ENCODE measurements around the gene MKNK2. TPM values are rescaled to one million over a fixed set of nuclear protein-coding genes. Genes with fewer than 3 reads are reported as not detected.

The MKNK2 gene
- total and polyA plus RNA-seq, 2 donors (not counting 3 experiments of a cell fraction or from before 2014, with no cell fraction given) = 65.1 to 86.1 TPM

- TF ChIP-seq CTCF (IDR thresholded peaks at IDR 0.05; ENCODE audit: extremely low read depth in 1 of 2, insufficient read depth in 1 of 2, low read depth in 1 of 2, low read length in 2 of 2) (no peak), MYC (IDR thresholded peaks at IDR 0.05; ENCODE audit: low read depth, low read length) (no peak), GATA2 (IDR thresholded peaks at IDR 0.05; ENCODE audit: insufficient read depth, insufficient read length, low read depth, low read length) (no peak), JUN (IDR thresholded peaks at IDR 0.05; ENCODE audit: borderline replicate concordance, insufficient read depth, insufficient read length, low read depth) (no peak), POLR2A (IDR thresholded peaks at IDR 0.05; ENCODE audit: low read depth, low read length) (no peak), EZH2 (IDR thresholded peaks at IDR 0.05; ENCODE audit: borderline replicate concordance, low read depth, low read length, severe bottlenecking) (no peak), MAX (IDR thresholded peaks at IDR 0.05; ENCODE audit: insufficient read depth, insufficient read length) (no peak), POLR2AphosphoS5 (IDR thresholded peaks at IDR 0.05; ENCODE audit: insufficient read depth, low read depth, low read length) (no peak), FOS (IDR thresholded peaks at IDR 0.05; ENCODE audit: borderline replicate concordance, insufficient read depth, low read length) (no peak)
- Histone ChIP-seq H3K9me3 (replicated peaks; ENCODE audit: control insufficient read depth, insufficient read depth, low read length) (no peaks in the 10 kb centered on the region), H3K9me1 (replicated peaks; ENCODE audit: control insufficient read depth, extremely low read depth, insufficient read depth, low read length) (no peaks in the 10 kb centered on the region), H3K4me3 (replicated peaks in 1 of 3; ENCODE audit: insufficient read depth in 1 of 3, low read depth in 1 of 3, low read length in 3 of 3) (no peak overlapping the region), H2AFZ (ENCODE audit: low read depth, low read length) (no peak overlapping the region), H3K9ac (replicated peaks; ENCODE audit: extremely low read depth, insufficient read depth, low read length) (no peak overlapping the region), H3K4me2 (ENCODE audit: insufficient read depth, low read length) (no peak overlapping the region), H3K27me3 (ENCODE audit: control insufficient read depth in 2 of 2, insufficient read depth in 2 of 2, low read length in 2 of 2) (no peaks in the 10 kb centered on the region), H3K36me3 (ENCODE audit: control insufficient read depth in 2 of 2, extremely low read depth in 1 of 2, insufficient read depth in 2 of 2, low read length in 2 of 2) (no peaks in the 10 kb centered on the region), H3K79me2 (ENCODE audit: control insufficient read depth, insufficient read depth, low read length) (peaks cover 9% of the 10 kb centered on the region), H4K20me1 (replicated peaks; ENCODE audit: control insufficient read depth, extremely low read depth, insufficient read depth, low read length) (no peaks in the 10 kb centered on the region), H3K27ac (ENCODE audit: insufficient read depth, low read depth, low read length) (no peak overlapping the region), H3K4me1 (ENCODE audit: control insufficient read depth, extremely low read depth, insufficient read depth, low read length) (peaks cover 17% of the 10 kb centered on the region)
- no TSS peak for BruUV-seq (replicated peaks)
- FAIRE-seq (no peak), DNase-seq (ENCODE audit: low read depth, low spot score) (no peak)
- ChIA-PET CTCF (interaction anchor here (0.7 to 3.2 kb wide), 2 partner anchors 8 to 15 kb away, joined by 3 to 17 read pairs; no protein-coding TSS in a partner anchor), POLR2A (no interaction called here)
- intact Hi-C loops (cut with micrococcal nuclease) (no loop called here), dilution Hi-C loops (cut with MboI; ENCODE audit: extremely low pct_ligation_motif_present, low sequenced_read_pairs) (no loop called here)
Measured at GRCh38 chr19:2054763-2055162, 3.7 kb upstream of the MKNK2 start.

Data from endothelial cell of umbilical vein (primary cell).